Endothelial cell of umbilical vein (primary cell): ENCODE results near the gene CEP57. TPM values are rescaled to one million over a fixed set of nuclear protein-coding genes. Genes with fewer than 3 reads are reported as not detected.

Experiments used
- BruUV-seq: library from RNA; stranded (reverse); fragments of 400-500 nt; replicated peaks from 2 replicates; lab custom pipeline; 2021; lab: Mats Ljungman, UMichigan
- CTCF ChIA-PET: fragments of 300-600, 350-600 bp; sonication (Branson Sonifier 250); formaldehyde crosslinking; loops from one replicate; lab custom pipeline; 2021; ENCODE audit warnings: antibody characterized with exemption, inconsistent platforms; lab: Charles Lee
- POLR2A ChIA-PET: fragments of 300-600, 350-600 bp; sonication (Branson Sonifier 250); formaldehyde crosslinking; loops from one replicate; lab custom pipeline; 2021; ENCODE audit warnings: antibody characterized with exemption, inconsistent platforms; lab: Charles Lee
- DNase-seq: peaks from one replicate; pipeline ENCODE4 v3.0.0-alpha.2; 2011; ENCODE audit warnings: low read depth, low spot score
- FAIRE-seq: peaks from 2 replicates; lab custom pipeline; 2011; peaks lifted over from hg19 to GRCh38; lab: Jason Lieb, UNC
- H2AFZ ChIP-seq: 2 replicates; pipeline ENCODE4 v1.6.0; 2012; ENCODE audit warnings: low read depth, low read length, control low read depth, inconsistent platforms
- H3K27ac ChIP-seq: 2 replicates; pipeline ENCODE4 v1.5.1; 2011; ENCODE audit warnings: low read depth, mild to moderate bottlenecking, control low read depth, low read length, moderate library complexity; ENCODE audit not compliant: insufficient read depth
- H3K27me3 ChIP-seq, 2 experiments: 2 replicates each; pipeline versions ENCODE4 v1.6.0 to v1.6.1; 2011; ENCODE audit warnings: low read length in 2 of 2, mixed read lengths in 1 of 2; ENCODE audit not compliant: control insufficient read depth in 2 of 2, insufficient read depth in 2 of 2
- H3K36me3 ChIP-seq, 2 experiments: 2 replicates in 1 of 2; 3 replicates in 1 of 2; pipeline ENCODE4 v1.5.1; 2011; ENCODE audit warnings: low read length in 2 of 2, mild to moderate bottlenecking in 1 of 2, moderate library complexity in 1 of 2; ENCODE audit not compliant: control insufficient read depth in 2 of 2, insufficient read depth in 2 of 2; ENCODE audit errors: extremely low read depth in 1 of 2
- H3K4me1 ChIP-seq: 3 replicates; pipeline ENCODE4 v1.5.1; 2011; ENCODE audit warnings: mild to moderate bottlenecking, low read length; ENCODE audit not compliant: control insufficient read depth, insufficient read depth; ENCODE audit errors: extremely low read depth
- H3K4me2 ChIP-seq: 2 replicates; pipeline ENCODE4 v1.6.1; 2011; ENCODE audit warnings: low read length, control low read depth, mixed read lengths; ENCODE audit not compliant: insufficient read depth
- H3K4me3 ChIP-seq, 3 experiments: fragments of 200-600 bp in 1 of 3; sonication (generic), shearing (Covaris generic) in 1 of 3; replicated peaks in 1 of 3; 2 replicates each; pipeline ENCODE4 v1.5.1; 2011 to 2016; ENCODE audit warnings: control low read depth in 3 of 3, low read length in 3 of 3, mild to moderate bottlenecking in 2 of 3, inconsistent platforms in 1 of 3, low read depth in 1 of 3, moderate library complexity in 1 of 3; ENCODE audit not compliant: insufficient read depth in 1 of 3
- H3K79me2 ChIP-seq: 2 replicates; pipeline ENCODE4 v1.6.0; 2012; ENCODE audit warnings: low read length, inconsistent platforms; ENCODE audit not compliant: control insufficient read depth, insufficient read depth
- H3K9ac ChIP-seq: replicated peaks from 2 replicates; pipeline ENCODE3; 2011; ENCODE audit warnings: low read length, control low read depth; ENCODE audit not compliant: insufficient read depth; ENCODE audit errors: extremely low read depth
- H3K9me1 ChIP-seq: replicated peaks from 3 replicates; pipeline ENCODE4 v1.6.0; 2011; ENCODE audit warnings: mild to moderate bottlenecking, low read length; ENCODE audit not compliant: control insufficient read depth, insufficient read depth; ENCODE audit errors: extremely low read depth
- H3K9me3 ChIP-seq: replicated peaks from 2 replicates; pipeline ENCODE4 v1.5.1; 2012; ENCODE audit warnings: low read length, inconsistent platforms; ENCODE audit not compliant: control insufficient read depth, insufficient read depth
- H4K20me1 ChIP-seq: replicated peaks from 2 replicates; pipeline ENCODE3; 2011; ENCODE audit warnings: mild to moderate bottlenecking, low read length; ENCODE audit not compliant: control insufficient read depth, insufficient read depth; ENCODE audit errors: extremely low read depth
- CTCF ChIP-seq, 2 donors: IDR thresholded peaks; 1 replicate in 1 of 2; 2 replicates in 1 of 2; pipeline ENCODE4 v1.5.1; 2011; ENCODE audit warnings: low read length in 2 of 2, mild to moderate bottlenecking in 2 of 2, moderate library complexity in 2 of 2, control low read depth in 1 of 2, inconsistent platforms in 1 of 2, low read depth in 1 of 2; ENCODE audit not compliant: insufficient read depth in 1 of 2; ENCODE audit errors: extremely low read depth in 1 of 2
- EZH2 ChIP-seq: IDR thresholded peaks from 2 replicates; pipeline ENCODE4 v1.6.1; 2012; ENCODE audit warnings: borderline replicate concordance, low read depth, mild to moderate bottlenecking, moderate library complexity, low read length, inconsistent platforms; ENCODE audit not compliant: severe bottlenecking
- FOS ChIP-seq: IDR thresholded peaks from 2 replicates; pipeline ENCODE4 v1.6.1; 2011; ENCODE audit warnings: mild to moderate bottlenecking, low read length, moderate library complexity, borderline replicate concordance; ENCODE audit not compliant: insufficient read depth
- GATA2 ChIP-seq: IDR thresholded peaks from 2 replicates; pipeline ENCODE4 v1.7.0; 2011; ENCODE audit warnings: low read depth, mild to moderate bottlenecking, moderate library complexity, mixed read lengths, low read length; ENCODE audit not compliant: insufficient read length, insufficient read depth
- JUN ChIP-seq: IDR thresholded peaks from 2 replicates; pipeline ENCODE4 v1.6.1; 2011; ENCODE audit warnings: borderline replicate concordance, low read depth; ENCODE audit not compliant: insufficient read length, insufficient read depth
- MAX ChIP-seq: IDR thresholded peaks from 2 replicates; pipeline ENCODE4 v1.6.1; 2011; ENCODE audit not compliant: insufficient read depth, insufficient read length
- POLR2A ChIP-seq: IDR thresholded peaks from 2 replicates; pipeline ENCODE4 v1.6.1; 2012; ENCODE audit warnings: low read depth, mild to moderate bottlenecking, control low read depth, low read length
- POLR2AphosphoS5 ChIP-seq: IDR thresholded peaks from 2 replicates; pipeline ENCODE4 v1.6.1; 2012; ENCODE audit warnings: low read depth, mild to moderate bottlenecking, control low read depth, low read length, moderate library complexity; ENCODE audit not compliant: insufficient read depth
- dilution Hi-C: fragments of 300-500 bp; cut with MboI; formaldehyde crosslinking; loops from one replicate; pipeline ENCODE4 v1.15.0; 2019; ENCODE audit warnings: low sequenced_read_pairs; ENCODE audit not compliant: extremely low pct_ligation_motif_present
- intact Hi-C: fragments of 100-400 bp; cut with micrococcal nuclease; formaldehyde crosslinking; loops from one replicate; pipeline ENCODE4 v1.10.0; 2022
- polyA plus RNA-seq, 4 experiments: library from polyadenylated mRNA; depleted of rRNA in 3 of 4; stranded (reverse) in 3 of 4; unstranded in 1 of 4; fragments of >200 nt; gene quantifications; 2 replicates each; pipeline versions ENCODE4 v1.2.1 to v1.2.3, GENCODE V29; 2011 to 2012; ENCODE audit warnings: missing spikeins in 1 of 4
- total RNA-seq: library from RNA; stranded (reverse); gene quantifications from 2 replicates; pipeline ENCODE4 v1.2.3, GENCODE V29; 2021

The CEP57 gene
- total and polyA plus RNA-seq, 2 donors (not counting 3 experiments of a cell fraction or from before 2014, with no cell fraction given), result 16.0 to 35.2 TPM

GRCh38 chr11:95850137-95850536 is 59.8 kb downstream of the CEP57 start:
- BruUV-seq, result no TSS peak
- no peak for DNase-seq
- Histone ChIP-seq H3K27ac (no peak overlapping the region), H4K20me1 (no peaks in the 10 kb centered on the region), H3K27me3 (no peaks in the 10 kb centered on the region), H3K79me2 (no peaks in the 10 kb centered on the region), H3K9me3 (no peaks in the 10 kb centered on the region), H3K4me2 (no peak overlapping the region), H3K9ac (no peak overlapping the region), H2AFZ (no peak overlapping the region), H3K4me1 (no peaks in the 10 kb centered on the region), H3K9me1 (no peaks in the 10 kb centered on the region), H3K36me3 (peaks cover 0 to 9% of the 10 kb centered on the region in 2 experiments), H3K4me3 (no peak overlapping the region)
- intact Hi-C loops, result loop anchor here (1.0 kb wide), 1 partner anchor 118 kb away; no protein-coding TSS in a partner anchor
- TF ChIP-seq JUN, result no peak
- POLR2A ChIA-PET, result no interaction called here
- FAIRE-seq, result no peak
- CTCF ChIA-PET, result interaction anchor here (0.7 to 3.3 kb wide), 17 partner anchors 11 to 576 kb away, joined by 3 to 82 read pairs (median 4); partner anchors contain the start of genes CCDC82, JRKL and MAML2
- dilution Hi-C loops, result no loop called here

GRCh38 chr11:95853138-95853537 is 62.8 kb downstream of the CEP57 start:
- FAIRE-seq, result no peak
- Histone ChIP-seq H3K9ac (no peak overlapping the region), H3K27me3 (no peaks in the 10 kb centered on the region), H3K4me3 (no peak overlapping the region), H2AFZ (no peak overlapping the region), H3K4me1 (no peaks in the 10 kb centered on the region), H3K9me1 (no peaks in the 10 kb centered on the region), H4K20me1 (no peaks in the 10 kb centered on the region), H3K27ac (no peak overlapping the region), H3K79me2 (no peaks in the 10 kb centered on the region), H3K9me3 (no peaks in the 10 kb centered on the region), H3K4me2 (no peak overlapping the region), H3K36me3 (peaks cover 2 to 4% of the 10 kb centered on the region in 2 experiments)
- no peak for DNase-seq
- POLR2A ChIA-PET, result no interaction called here
- no TSS peak for BruUV-seq
- intact Hi-C loops, result no loop called here
- CTCF ChIA-PET, result no interaction called here
- dilution Hi-C loops, result no loop called here
- TF ChIP-seq POLR2AphosphoS5 (no peak), MAX (no peak), JUN (no peak), GATA2 (no peak), FOS (no peak), EZH2 (no peak), CTCF (IDR thresholded peaks at IDR 0.05; ENCODE audit: extremely low read depth in 1 of 2, insufficient read depth in 1 of 2, low read depth in 1 of 2, low read length in 2 of 2) (no peak), POLR2A (no peak)
